Body of pancreas (tissue), 4 donors: Measurements from ENCODE around the gene SLC25A1. TPM values are rescaled to one million over a fixed set of nuclear protein-coding genes. Genes with fewer than 3 reads are reported as not detected.
A peak's percentile ranks its signal among the peaks of the same experiment; 100 is the strongest.

Experiments
- ATAC-seq: fragments of 150-250 bp; one replicate; pipeline ENCODE4 v1.9.1; 2016
- DNase-seq, 4 donors: peaks; one replicate each; pipeline ENCODE4 v3.0.0-alpha.2; 2019
- H3K27ac ChIP-seq, 4 donors: fragments of 200-600 bp; sonication (generic); 1 replicate in 3 of 4; 2 replicates in 1 of 4; pipeline versions ENCODE4 v1.5.1 to v1.6.1; 2016 to 2019; ENCODE audit warnings: mild to moderate bottlenecking in 1 of 4, mixed read lengths in 1 of 4, moderate library complexity in 1 of 4
- H3K27me3 ChIP-seq, 2 donors: fragments of 200-600 bp; sonication (generic); one replicate each; pipeline ENCODE4 v1.6.0; 2016; ENCODE audit warnings: mild to moderate bottlenecking in 1 of 2
- H3K36me3 ChIP-seq, 2 donors: fragments of 200-600 bp; sonication (generic); replicated peaks in 1 of 2; 2 replicates each; pipeline ENCODE4 v1.5.1; 2016; ENCODE audit warnings: low read depth in 2 of 2; ENCODE audit not compliant: insufficient read depth in 1 of 2
- H3K4me1 ChIP-seq: fragments of 200-600 bp; sonication (generic); one replicate; pipeline ENCODE4 v1.6.0; 2016
- H3K4me3 ChIP-seq, 2 donors: fragments of 200-600 bp; sonication (generic); 1 replicate in 1 of 2; 2 replicates in 1 of 2; pipeline ENCODE4 v1.5.1; 2016 to 2019
- H3K9me3 ChIP-seq, 3 donors: fragments of 200-600 bp; sonication (generic); 1 replicate in 2 of 3; 2 replicates in 1 of 3; pipeline ENCODE4 v1.5.1; 2016
- CTCF ChIP-seq, 7 experiments: fragments of 450-650 bp in 4 of 7; fragments of 200-600 bp in 3 of 7; sonication (generic) in 3 of 7; IDR thresholded peaks; one replicate each; pipeline ENCODE4 v1.5.1; 2016 to 2019; ENCODE audit warnings: antibody characterized with exemption in 7 of 7
- POLR2A ChIP-seq, 3 donors: fragments of 450-650 bp; IDR thresholded peaks; one replicate each; pipeline ENCODE4 v1.6.1; 2016; ENCODE audit warnings: antibody characterized with exemption in 3 of 3, mild to moderate bottlenecking in 2 of 3
- WGBS, 2 donors: methylation state at CpG; one replicate each; pipeline ENCODE4 v1.1.5; 2017; 5-methylcytosine and 5-hydroxymethylcytosine counted together
- intact Hi-C: fragments of 100-400 bp; cut with DNase I; formaldehyde crosslinking; loops from one replicate; pipeline ENCODE4 v1.15.1; 2023
- total RNA-seq, 2 donors: library from RNA; depleted of rRNA; stranded (reverse); fragments of >200 nt; gene quantifications; one replicate each; pipeline ENCODE4 v1.1.0, GENCODE V29; 2016

Gene SLC25A1
- total RNA-seq, 2 donors from 2014 or later: 39.7 to 87.0 TPM

DNA sequence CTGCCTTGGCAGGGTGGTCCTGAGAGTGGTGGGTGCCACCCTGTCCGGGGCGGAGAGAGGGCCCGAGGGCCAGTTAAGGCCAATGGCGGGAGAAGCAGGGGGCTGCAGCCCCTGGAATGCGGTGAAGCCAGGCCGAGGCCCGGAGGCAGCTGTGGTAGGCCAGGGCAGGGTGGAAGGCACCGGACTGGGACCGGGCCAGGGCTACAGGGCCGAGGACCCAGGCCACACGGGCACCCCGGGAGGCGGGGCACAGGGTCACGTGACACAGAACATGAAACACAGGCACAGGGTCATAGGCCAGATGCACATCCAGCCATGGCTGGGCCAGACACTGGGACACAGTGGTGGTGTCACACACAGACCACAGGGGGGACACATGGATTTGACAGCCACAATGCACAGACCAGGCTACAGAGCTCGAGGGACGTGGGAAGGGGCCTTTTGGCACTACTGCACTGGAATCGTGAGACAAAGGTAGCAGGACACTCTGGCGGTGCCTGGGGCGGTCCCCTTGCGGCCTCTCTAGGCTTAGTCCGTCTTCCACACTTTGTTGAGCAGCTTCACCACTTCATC is 2.8 kb downstream of the SLC25A1 start:
- H3K9me3 ChIP-seq: no peaks in the 10 kb centered on the region
- DNase-seq (no peak), ATAC-seq (no peak)
- no peaks in the 10 kb centered on the region for H3K36me3 ChIP-seq
- H3K4me3 ChIP-seq: no peak overlapping the region
- intact Hi-C loops: loop anchor here (5.0 kb wide), 1 partner anchor 48 kb away; no protein-coding TSS in a partner anchor
- no peak for TF ChIP-seq POLR2A (IDR thresholded peaks at IDR 0.05)
- TF ChIP-seq CTCF (IDR thresholded peaks at IDR 0.05): no peak
- H3K27me3 ChIP-seq: no peaks in the 10 kb centered on the region
- peaks cover 71% of the 10 kb centered on the region for H3K4me1 ChIP-seq
- WGBS, 2 donors: 73 to 86% methylated on average over 10 to 19 of the region's 21 CpGs
- peak overlapping the region in 1 of 4 donors; percentile 71 for H3K27ac ChIP-seq

DNA sequence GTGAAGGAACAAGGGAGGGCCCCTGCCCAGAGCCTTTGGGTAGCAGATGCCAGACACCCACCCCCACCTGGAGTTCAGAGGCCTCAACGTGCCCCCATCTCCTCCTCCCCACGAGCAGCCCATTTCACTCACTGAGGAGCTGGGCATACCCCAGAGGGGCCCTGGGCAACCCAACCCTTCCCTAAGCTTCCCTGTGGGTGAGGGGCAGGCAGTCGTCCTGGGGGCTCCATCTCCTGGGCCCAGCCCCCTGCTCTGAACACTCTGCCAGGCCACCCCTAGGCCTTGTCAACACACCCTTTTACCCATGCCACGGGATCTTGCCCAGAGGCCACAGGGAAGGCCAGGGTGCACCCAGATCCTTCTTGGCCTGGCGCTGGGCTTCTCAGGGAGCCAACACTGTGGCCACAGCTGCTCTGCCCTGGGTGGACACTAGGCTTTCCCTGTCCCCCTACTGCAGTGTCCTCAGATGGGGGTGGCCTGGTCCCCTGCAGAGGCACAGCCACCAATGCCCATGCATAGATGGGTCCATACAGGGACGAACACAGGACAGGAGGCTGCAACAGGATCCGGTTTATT is 3.4 kb downstream of the SLC25A1 start:
- TF ChIP-seq CTCF (IDR thresholded peaks at IDR 0.05): no peak
- no peak for TF ChIP-seq POLR2A (IDR thresholded peaks at IDR 0.05)
- no peak for ATAC-seq
- H3K27ac ChIP-seq: peak overlapping the region; percentile 8 to 71 (median 32)
- no peaks in the 10 kb centered on the region for H3K36me3 ChIP-seq
- H3K4me1 ChIP-seq: peaks cover 76% of the 10 kb centered on the region
- H3K4me3 ChIP-seq: no peak overlapping the region
- intact Hi-C loops: loop anchor here (5.0 kb wide), 1 partner anchor 48 kb away; no protein-coding TSS in a partner anchor
- DNase-seq: no peak
- no peaks in the 10 kb centered on the region for H3K27me3 ChIP-seq
- WGBS, 2 donors: 77 to 80% methylated on average over 3 to 7 of the region's 7 CpGs
- no peaks in the 10 kb centered on the region for H3K9me3 ChIP-seq

- ATAC-seq (no peak), DNase-seq (peak; percentile 40 to 60 (median 45))
- H3K4me3 ChIP-seq: no peak overlapping the region
- H3K4me1 ChIP-seq: peaks cover 79% of the 10 kb centered on the region
- 33 to 50% methylated on average over 8 to 14 of the region's 14 CpGs for WGBS, 2 donors
- H3K27ac ChIP-seq: peak overlapping the region; percentile 8 to 71 (median 32)
- H3K27me3 ChIP-seq: no peaks in the 10 kb centered on the region
- TF ChIP-seq CTCF (IDR thresholded peaks at IDR 0.05): no peak
- peak in 1 of 3 donors; percentile 21 for TF ChIP-seq POLR2A (IDR thresholded peaks at IDR 0.05)
- H3K36me3 ChIP-seq: no peaks in the 10 kb centered on the region
- no peaks in the 10 kb centered on the region for H3K9me3 ChIP-seq
- intact Hi-C loops: loop anchor here (5.0 kb wide), 1 partner anchor 47 kb away; no protein-coding TSS in a partner anchor
Observed at GRCh38 chr22:19174106-19175025, 4.2 kb downstream of the SLC25A1 start.

GRCh38 chr22:19173047-19174035 is 5.2 kb downstream of the SLC25A1 start:
- no peaks in the 10 kb centered on the region for H3K36me3 ChIP-seq
- 59 to 65% methylated on average over 17 to 19 of the region's 19 CpGs for WGBS, 2 donors
- DNase-seq (peak in 1 of 4 donors; percentile 18), ATAC-seq (no peak)
- H3K4me1 ChIP-seq: peaks cover 78% of the 10 kb centered on the region
- TF ChIP-seq POLR2A (IDR thresholded peaks at IDR 0.05) (no peak), CTCF (IDR thresholded peaks at IDR 0.05) (no peak)
- intact Hi-C loops: no loop called here
- peaks cover 0 to 6% of the 10 kb centered on the region in 2 donors for H3K27me3 ChIP-seq
- no peaks in the 10 kb centered on the region for H3K9me3 ChIP-seq
- H3K4me3 ChIP-seq: no peak overlapping the region
- peak overlapping the region in 1 of 4 donors; percentile 71 for H3K27ac ChIP-seq
